Urothelium cell line (cell line): ENCODE data around the gene SH3RF2.
"Not testable (repeated sequence)": the region's sequence is repeated elsewhere in the genome, so short reads cannot be mapped to it uniquely, and the experiment has no call there.

Source experiments
- DNase-seq: peaks from one replicate; pipeline ENCODE4 v3.0.0; 2011; ENCODE audit warnings: low spot score, mixed read lengths
- FAIRE-seq: peaks from 2 replicates; lab custom pipeline; 2011; peaks lifted over from hg19 to GRCh38; lab: Jason Lieb, UNC

SH3RF2 gene

DNA sequence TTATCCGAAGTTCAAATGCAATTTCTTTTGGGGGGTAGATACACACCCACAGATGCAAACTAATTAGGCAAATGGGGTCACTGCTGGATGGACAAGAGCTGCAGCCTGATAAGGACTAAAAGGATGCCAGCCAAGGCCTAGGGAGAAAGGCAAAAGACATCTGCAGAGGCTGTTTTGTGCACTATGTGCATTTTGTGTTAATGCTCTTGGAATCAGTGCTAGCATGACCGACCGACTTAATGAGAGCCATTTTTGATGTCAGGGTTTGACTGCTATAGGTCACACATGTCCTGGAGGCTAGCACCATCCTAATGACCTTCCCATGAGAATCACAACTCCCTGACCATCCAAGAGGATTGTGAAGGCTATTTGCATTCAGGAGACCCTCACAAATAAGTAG lies 134.4 kb downstream of the SH3RF2 start:
- DNase-seq (no peak), FAIRE-seq (no peak)

GRCh38 chr5:146071171-146071570 lies 134.8 kb downstream of the SH3RF2 start:
- FAIRE-seq, result no peak
- DNase-seq, result no peak

DNA sequence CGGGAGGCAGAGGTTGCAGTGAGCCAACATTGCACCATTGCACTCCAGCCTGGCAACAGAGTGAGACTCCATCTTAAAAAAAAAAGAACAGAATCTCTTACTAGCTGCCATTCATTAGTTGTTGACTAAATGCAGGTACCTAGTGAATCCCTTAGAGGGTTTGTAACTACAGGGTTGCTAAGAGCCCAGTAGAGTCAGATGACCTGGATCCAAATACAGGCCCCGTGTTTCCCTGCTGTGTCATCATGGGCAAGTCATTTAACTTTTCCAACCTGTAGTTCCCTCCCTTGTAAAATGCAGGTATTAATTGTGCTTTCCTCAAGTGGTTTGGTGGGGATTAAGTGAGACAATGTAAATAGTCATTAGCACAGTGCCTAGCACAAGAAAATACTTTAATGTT lies 136.2 kb downstream of the SH3RF2 start:
- DNase-seq, result no peak
- no peak for FAIRE-seq

DNA sequence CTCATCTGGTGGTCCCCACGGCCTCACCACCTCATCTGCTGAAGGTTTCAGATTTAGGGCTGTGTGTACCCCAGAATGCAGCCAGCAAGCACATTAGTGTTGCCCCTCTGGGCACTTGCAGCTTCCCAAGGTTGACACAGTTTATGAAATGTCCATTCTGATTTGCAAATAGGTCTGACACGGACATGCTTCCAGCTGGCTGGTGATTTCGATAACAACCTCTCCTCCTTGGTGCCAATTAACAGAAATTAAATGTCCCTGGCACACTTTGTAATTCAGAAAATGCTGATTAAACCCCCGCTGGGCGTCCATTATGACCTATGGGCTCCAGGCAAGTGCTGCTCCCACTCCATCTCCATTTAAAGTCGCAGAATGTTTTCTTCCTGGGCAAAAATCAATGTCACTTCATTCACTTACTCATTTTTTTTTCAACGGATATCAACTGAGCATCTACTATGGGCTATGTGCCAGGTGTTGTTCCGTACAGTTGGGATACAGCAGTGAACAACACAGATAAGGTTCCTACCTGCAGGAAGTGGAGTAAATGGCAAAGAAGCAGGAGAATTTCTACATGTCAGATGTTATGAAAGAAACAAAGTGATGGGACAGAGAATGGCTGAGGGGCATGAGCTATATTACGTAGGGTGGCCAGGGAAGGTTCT lies 137.0 kb downstream of the SH3RF2 start:
- no peak for FAIRE-seq
- no peak for DNase-seq

DNA sequence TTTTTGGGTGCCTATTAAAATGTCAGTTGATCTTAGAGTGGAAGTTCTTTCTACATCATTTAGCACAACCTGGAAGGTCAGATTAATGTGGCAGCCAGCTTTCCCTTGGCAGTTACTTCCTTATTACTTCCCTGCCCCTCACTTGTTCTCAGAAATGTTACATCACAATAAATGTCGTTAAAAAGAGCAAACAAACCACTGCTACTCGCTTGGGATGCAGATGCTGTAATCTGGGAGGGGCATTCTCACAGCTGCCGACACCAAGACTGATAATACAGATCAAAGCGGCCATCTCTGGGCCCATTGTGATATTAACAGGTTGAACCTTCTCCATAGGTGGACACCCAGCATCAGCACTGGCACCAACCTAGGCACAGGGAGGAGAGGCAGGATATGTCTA lies 139.7 kb downstream of the SH3RF2 start:
- DNase-seq (no peak), FAIRE-seq (no peak)

DNA sequence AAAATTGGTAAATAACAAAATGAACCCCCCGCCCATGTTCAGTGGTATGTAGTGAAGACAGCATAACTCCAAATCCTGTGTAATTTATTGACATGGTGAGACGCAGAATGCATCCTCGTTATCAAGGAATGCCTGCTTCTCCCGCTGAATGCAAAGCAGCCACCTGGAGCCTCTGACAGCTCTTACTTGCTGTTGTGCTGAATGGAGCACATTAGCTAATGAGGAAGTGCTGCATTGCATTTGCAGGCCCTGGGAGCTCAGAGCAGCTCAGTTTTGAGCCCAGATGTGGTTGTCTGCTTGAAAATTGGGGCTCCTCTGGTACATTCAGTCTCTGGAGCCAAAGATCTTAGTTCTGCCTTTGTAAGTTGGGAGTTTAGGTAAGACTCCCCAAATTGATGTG lies 140.1 kb downstream of the SH3RF2 start:
- no peak for DNase-seq
- FAIRE-seq, result no peak

- FAIRE-seq (peak; percentile 44), DNase-seq (no peak)
These were observed 142.2 kb downstream of the SH3RF2 start for GRCh38 chr5:146078566-146078965.

DNA sequence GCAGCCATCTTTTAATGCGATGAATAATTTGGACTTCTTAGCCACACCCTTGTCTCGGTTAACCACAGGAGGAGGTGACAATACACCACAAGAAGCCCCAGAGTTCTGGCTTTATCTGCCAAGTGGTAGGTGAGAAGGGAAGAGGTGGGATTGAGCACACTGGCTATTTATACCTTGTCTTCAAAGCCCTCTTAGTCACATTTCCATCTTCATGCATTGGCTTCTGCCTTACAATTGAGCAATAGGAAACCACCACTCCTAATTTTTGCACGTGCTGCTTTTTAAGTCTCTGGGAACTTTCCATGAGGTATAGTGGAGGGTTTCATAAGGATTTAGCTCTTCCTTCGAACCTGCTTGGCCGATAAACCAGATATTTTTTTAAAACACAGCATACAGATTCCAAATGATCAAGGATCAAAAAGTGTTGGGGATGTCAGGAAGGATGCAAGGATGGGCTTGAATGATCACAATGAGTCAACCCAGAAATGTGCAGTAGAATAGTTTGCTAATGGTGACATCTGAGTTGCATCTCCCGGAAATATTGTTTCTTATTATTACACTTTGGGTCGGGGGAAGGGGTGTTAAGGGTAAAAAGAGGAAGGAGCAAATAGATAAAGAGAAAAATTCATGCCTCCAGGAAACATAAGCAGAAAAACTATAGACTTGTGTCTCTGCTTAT lies 143.5 kb downstream of the SH3RF2 start:
- DNase-seq (peak; percentile 8), FAIRE-seq (no peak)

DNA sequence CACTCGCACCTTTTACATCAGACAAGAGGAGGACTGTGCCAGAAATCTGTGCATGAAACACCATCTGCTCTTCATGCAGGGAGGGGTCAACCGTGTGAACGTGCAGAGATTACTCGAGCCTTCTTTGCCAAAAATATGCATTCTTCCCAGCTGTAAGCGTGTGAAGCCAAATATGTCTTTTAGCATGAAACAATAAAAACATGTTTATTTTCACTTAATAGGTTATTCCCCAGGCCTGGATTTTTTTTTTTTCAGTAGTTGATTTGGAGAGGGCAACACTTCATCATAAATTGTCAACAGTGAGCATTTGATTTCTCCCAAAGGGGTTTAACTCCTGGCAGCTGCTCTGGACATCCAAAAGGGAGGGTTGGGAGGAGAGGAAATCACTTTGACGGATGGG lies 145.2 kb downstream of the SH3RF2 start:
- no peak for DNase-seq
- FAIRE-seq, result no peak

DNA sequence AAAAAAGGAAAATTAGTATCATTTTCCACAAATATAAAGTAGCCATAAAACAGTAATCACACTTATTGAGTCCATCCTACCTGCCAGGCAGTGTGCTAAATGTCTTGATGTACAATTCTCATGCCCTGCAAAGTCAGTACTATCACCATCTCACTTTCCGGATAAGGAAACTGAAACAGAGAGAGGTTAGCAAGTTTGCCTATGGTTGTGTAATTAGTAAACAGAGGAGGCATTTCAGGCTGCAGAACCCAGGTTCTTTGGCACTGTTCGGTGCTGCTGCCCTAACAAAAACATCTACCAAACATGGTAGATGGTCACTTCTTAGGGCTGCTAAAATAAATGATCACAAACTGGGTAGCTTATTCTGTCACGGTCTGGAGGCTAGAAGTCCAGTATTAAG lies 146.4 kb downstream of the SH3RF2 start:
- FAIRE-seq (peak; percentile 30), DNase-seq (no peak)

DNA sequence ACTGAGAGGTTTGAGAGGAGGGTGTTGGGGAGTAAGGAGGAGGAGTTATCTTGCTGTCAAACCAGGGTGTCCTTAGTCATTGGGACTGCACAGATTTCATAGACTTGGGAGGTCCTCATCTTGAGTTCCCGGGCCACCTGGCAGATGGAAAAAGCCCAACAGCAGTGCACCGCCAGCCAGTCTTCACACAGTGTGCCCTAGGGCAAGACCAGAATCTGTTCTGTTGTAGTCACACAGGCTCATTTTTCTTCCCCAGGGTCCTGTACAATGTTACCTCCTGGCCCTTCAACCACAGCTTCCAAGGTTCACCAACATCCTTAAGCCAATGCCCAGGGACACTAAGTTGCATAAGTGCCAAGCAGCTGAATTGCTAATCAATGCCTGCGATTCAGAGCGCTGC lies 148.0 kb downstream of the SH3RF2 start:
- DNase-seq (no peak), FAIRE-seq (no peak)

- DNase-seq, result no peak
- peak; percentile 27 for FAIRE-seq
These were observed 151.7 kb downstream of the SH3RF2 start for GRCh38 chr5:146088098-146088497.

DNA sequence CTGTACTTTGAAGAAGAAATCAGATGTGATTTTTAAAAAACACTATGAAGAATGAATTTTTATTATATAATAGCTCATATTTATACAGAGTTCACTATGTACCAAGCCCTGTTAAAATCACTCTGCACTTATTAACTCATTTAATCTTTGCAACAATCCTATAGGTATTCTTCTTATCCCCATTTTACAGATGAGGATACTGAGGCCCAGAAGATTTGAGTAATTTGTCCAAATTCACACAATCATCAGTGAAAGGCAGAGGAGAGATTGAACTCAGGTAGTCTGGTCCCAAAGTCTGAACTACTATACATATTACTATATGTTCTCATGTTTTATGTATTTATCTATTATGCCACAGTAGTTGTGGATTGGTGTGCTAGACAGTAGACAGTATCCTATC lies 152.9 kb downstream of the SH3RF2 start:
- no peak for FAIRE-seq
- no peak for DNase-seq

- FAIRE-seq, result no peak
These were observed 155.5 kb downstream of the SH3RF2 start for GRCh38 chr5:146091881-146092280.

GRCh38 chr5:146098047-146098446 lies 161.7 kb downstream of the SH3RF2 start:
- DNase-seq (no peak), FAIRE-seq (no peak)

More at GRCh38 chr5:146091881-146092280, 155.5 kb downstream of the SH3RF2 start:
- no peak for DNase-seq

DNA sequence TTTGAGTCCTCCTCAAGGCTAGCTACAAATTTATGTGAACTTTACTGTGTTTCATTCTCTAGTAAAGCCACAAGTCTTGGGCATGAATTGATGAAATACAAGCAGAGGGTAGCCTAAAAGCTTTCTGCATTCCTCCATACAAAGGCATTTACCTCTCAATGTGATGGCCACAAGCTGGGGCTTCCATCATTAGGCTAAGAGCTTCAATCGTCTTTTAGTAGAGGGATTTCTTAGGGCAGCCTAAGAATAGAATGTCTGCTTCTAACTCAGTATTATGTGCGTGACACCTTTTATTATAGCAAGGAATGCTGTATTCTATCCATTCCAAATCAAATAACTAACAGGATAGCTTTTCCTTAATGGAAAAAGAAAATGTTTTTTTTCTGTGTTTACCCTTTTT lies 165.3 kb downstream of the SH3RF2 start:
- FAIRE-seq (no peak), DNase-seq (no peak)

DNA sequence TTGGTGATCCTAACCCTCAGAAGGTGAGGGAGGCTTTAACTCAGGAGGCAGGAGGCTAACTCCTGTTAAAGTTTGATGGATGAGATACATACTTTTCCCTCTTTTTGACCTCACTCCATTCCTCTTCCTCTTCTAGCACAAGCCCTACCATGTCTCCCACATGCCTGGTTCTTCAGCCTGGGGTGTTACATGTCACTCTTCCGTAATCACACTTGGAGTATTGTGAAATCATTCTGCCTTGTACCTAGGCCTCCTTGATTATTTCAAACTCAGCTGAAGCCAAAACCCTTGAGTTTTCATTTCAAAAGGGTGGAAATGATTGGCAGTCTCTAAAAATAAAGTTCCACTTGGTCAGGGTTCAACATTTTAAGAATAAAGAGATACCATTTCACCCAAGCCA lies 167.2 kb downstream of the SH3RF2 start:
- DNase-seq (no peak), FAIRE-seq (no peak)

GRCh38 chr5:146105477-146105876 lies 169.1 kb downstream of the SH3RF2 start, which contains the start of gene PLAC8L1:
TSS of gene PLAC8L1 (minus strand) at chr5:146105577. CDS start at chr5:146104311, 1,266 bp downstream.
- no peak for DNase-seq
- no peak for FAIRE-seq

GRCh38 chr5:146107901-146108300 lies 171.5 kb downstream of the SH3RF2 start:
- FAIRE-seq (no peak), DNase-seq (no peak)

DNA sequence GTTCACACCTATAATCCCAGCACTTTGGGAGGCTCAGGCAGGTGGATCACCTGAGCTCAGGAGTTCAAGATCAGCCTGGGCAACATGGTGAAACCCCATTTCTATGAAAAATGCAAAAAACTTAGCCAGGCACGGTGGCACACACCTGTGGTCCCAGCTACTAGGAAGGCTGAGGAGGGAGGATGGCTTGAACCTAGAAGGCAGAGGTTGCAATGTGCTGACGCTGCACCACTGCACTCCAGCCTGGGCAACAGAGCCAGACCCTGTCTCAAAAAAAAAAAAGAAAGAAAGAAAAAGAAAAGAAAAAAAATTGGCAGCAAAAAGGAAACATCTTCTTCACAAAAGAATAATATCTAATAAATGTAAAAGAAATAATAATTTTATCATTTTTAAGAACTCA lies 172.5 kb downstream of the SH3RF2 start:
- FAIRE-seq, DNase-seq: not testable (repeated sequence)

DNA sequence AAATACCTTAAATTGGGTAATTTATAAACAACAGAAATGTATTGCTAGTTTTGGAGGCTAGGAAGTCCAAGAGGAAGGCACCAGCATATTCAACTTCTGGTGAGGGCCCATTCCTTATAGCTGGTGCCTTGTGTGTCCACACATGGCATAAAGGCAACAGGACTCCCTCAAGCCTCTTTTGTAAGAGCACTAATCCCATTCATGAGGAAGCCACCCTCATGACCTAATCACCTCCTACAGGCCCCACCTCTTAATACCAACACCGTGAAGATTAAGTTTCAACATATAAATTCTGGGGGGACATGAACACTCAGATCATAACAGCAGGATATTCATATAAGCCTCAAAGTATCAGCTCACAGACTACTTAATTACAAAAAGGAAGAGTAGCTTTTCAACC lies 173.0 kb downstream of the SH3RF2 start:
- no peak for DNase-seq
- no peak for FAIRE-seq

- no peak for DNase-seq
These were observed 175.0 kb downstream of the SH3RF2 start for GRCh38 chr5:146111409-146111808.

DNA sequence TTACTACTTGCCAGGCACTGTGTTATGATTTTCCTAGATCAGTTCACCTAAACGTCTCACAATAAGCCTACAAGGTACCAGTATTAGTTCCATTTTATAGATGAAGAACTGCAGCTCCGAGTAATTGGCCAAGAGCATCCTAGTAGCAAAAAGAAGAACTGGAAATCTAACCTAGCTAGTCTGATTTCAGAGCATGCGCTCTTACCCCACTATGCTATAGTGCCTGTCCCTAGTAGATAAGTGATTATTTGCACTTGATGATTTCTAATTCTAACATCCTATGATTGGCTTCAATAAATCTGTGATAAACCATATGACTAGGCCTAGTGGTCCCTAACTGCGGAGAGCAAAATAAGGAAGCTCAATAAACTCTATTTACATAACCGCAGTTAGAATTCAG lies 176.1 kb downstream of the SH3RF2 start:
- FAIRE-seq (no peak), DNase-seq (no peak)

More at GRCh38 chr5:146111409-146111808, 175.0 kb downstream of the SH3RF2 start:
- FAIRE-seq, result no peak
